Spleen (tissue), 7 donors: ENCODE results near the gene L1CAM.

ENCODE experiments used
- CTCF ChIP-seq, 11 experiments: fragments of 200-600 bp in 7 of 11; fragments of 450-650 bp in 4 of 11; sonication (generic) in 4 of 11; IDR thresholded peaks in 8 of 11; conservative IDR thresholded peaks in 3 of 11; 1 replicate in 7 of 11; 2 replicates in 4 of 11; pipeline versions ENCODE4 v1.4.0 to v1.8.0; 2016 to 2021; ENCODE audit warnings: antibody characterized with exemption in 11 of 11, inconsistent platforms in 4 of 11, mild to moderate bottlenecking in 1 of 11
- POLR2A ChIP-seq, 3 donors: fragments of 450-650 bp; IDR thresholded peaks; one replicate each; pipeline ENCODE4 v1.5.1; 2017; ENCODE audit warnings: antibody characterized with exemption in 3 of 3, mild to moderate bottlenecking in 1 of 3
- POLR2AphosphoS5 ChIP-seq, 3 donors: sonication (generic); formaldehyde crosslinking; IDR thresholded peaks; one replicate each; pipeline ENCODE4 v1.5.1; 2017; ENCODE audit warnings: antibody characterized with exemption in 3 of 3
- donor health status: DM: no; HTN: no; CAD: no; lungs with moderate emphysema.
- donor health status: DM: no; HTN: no; CAD: no.
- donor health status: DM: no; HTN: no; CAD: no.

DNA sequence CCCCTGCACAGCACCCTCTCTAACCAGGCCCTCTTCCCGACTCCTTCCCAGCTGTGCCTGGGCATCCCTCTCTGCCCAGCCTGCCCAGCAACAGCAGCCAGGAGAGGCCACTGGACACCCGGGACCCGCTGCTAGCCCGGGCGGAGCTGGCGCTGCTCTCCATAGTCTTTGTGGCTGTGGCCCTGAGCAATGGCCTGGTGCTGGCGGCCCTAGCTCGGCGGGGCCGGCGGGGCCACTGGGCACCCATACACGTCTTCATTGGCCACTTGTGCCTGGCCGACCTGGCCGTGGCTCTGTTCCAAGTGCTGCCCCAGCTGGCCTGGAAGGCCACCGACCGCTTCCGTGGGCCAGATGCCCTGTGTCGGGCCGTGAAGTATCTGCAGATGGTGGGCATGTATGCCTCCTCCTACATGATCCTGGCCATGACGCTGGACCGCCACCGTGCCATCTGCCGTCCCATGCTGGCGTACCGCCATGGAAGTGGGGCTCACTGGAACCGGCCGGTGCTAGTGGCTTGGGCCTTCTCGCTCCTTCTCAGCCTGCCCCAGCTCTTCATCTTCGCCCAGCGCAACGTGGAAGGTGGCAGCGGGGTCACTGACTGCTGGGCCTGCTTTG is 19.6 kb upstream of the L1CAM start:
- no peak for TF ChIP-seq CTCF (IDR thresholded peaks at IDR 0.05 in 8 of 11, conservative IDR thresholded peaks at IDR 0.05 in 3 of 11)
- peak; percentile 42 to 78 (median 67) for TF ChIP-seq POLR2AphosphoS5 (IDR thresholded peaks at IDR 0.05)
- TF ChIP-seq POLR2A (IDR thresholded peaks at IDR 0.05) = no peak
